Activated naive CD4-positive, alpha-beta T cell treated with anti-CD3 and anti-CD28 coated beads for 36 hours (primary cell): Measurements from ENCODE around the gene POU4F1. TPM values are rescaled to one million over a fixed set of nuclear protein-coding genes. Genes with fewer than 3 reads are reported as not detected.

Experiments
- CTCF ChIA-PET: fragments of 350-600 bp; sonication (Branson Sonifier 250); formaldehyde crosslinking; loops from one replicate; lab custom pipeline; 2021; ENCODE audit warnings: antibody characterized with exemption; lab: Charles Lee
- DNase-seq: peaks from one replicate; pipeline ENCODE4 v3.0.0-alpha.2; 2020
- H3K27ac Mint-ChIP-seq: one replicate; pipeline ENCODE4 v1.8.0; 2021; ENCODE audit warnings: mild to moderate bottlenecking, mixed read lengths
- H3K27me3 Mint-ChIP-seq: one replicate; pipeline ENCODE4 v1.8.0; 2021; ENCODE audit warnings: low read depth, mixed read lengths
- H3K36me3 Mint-ChIP-seq: one replicate; pipeline ENCODE4 v1.8.0; 2021; ENCODE audit warnings: low read depth, mixed read lengths
- H3K4me1 Mint-ChIP-seq: one replicate; pipeline ENCODE4 v1.8.0; 2021; ENCODE audit warnings: low read depth, mixed read lengths
- H3K4me3 Mint-ChIP-seq: one replicate; pipeline ENCODE4 v1.8.0; 2021; ENCODE audit warnings: mild to moderate bottlenecking, moderate library complexity, mixed read lengths
- H3K9me3 Mint-ChIP-seq: one replicate; pipeline ENCODE4 v1.8.0; 2021; ENCODE audit warnings: mixed read lengths
- intact Hi-C: fragments of 100-400 bp; cut with micrococcal nuclease; formaldehyde crosslinking; loops from one replicate; pipeline ENCODE4 v1.15.1; 2023
- total RNA-seq, 2 experiments: library from RNA; stranded (reverse); gene quantifications; one replicate each; pipeline ENCODE4 v1.2.3, GENCODE V29; 2021

Gene POU4F1
- total RNA-seq, 2 experiments from 2014 or later, result 0.07 TPM; not detected in 1

GRCh38 chr13:78604782-78605611 lies 1.6 kb upstream of the POU4F1 start:
- intact Hi-C loops, result loop anchor here (1.0 to 10.0 kb wide), 5 partner anchors 10 to 1740 kb away; partner anchors contain the start of genes FBXL3 and SPRY2
- H3K4me3 Mint-ChIP-seq, result no peak overlapping the region
- no peak for DNase-seq
- CTCF ChIA-PET, result interaction anchor here (0.7 to 1.0 kb wide), 3 partner anchors 10 to 471 kb away, joined by 3 to 4 read pairs (median 4); no protein-coding TSS in a partner anchor
- H3K27ac Mint-ChIP-seq, result no peak overlapping the region
- H3K27me3 Mint-ChIP-seq, result peaks cover 82% of the 10 kb centered on the region
- no peaks in the 10 kb centered on the region for H3K36me3 Mint-ChIP-seq
- H3K4me1 Mint-ChIP-seq, result peaks cover 43% of the 10 kb centered on the region
- H3K9me3 Mint-ChIP-seq, result no peaks in the 10 kb centered on the region

DNA sequence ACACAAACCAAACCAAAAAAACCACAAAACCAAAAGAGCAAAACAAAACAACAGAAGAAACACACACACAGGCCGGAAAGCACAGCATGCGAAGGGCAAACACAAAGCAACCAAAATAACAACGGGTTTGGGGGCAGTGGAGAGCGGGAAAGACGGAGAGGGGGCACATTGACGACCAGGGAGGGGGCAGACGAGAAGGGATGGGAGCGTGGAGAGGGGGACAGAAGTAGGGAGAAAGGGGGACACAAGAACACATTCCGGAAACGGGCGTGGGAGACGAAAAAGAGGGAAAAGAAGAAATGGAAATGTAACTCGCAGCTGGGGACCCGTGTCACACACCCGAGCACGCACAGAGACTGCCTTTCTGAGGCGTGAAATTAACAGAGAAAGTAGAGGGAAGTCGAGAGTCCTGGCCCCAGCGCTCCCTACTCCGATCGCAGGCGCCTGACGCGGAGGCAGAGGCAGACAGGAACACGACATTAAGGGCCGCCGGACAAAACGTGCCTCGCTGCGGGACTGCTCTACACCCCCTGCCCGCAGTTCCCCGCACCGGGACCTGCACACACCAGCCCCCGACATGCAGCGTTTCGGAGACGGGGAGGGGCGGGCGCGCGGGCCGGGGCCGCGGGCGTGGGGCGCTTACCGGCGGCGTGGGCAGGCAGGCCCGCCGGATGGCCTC lies 652 bp downstream of the POU4F1 start:
- Mint-ChIP-seq H3K4me3 (peak overlapping the region; percentile 72), H3K27ac (no peak overlapping the region), H3K36me3 (peaks cover 3% of the 10 kb centered on the region), H3K9me3 (no peaks in the 10 kb centered on the region), H3K27me3 (peaks cover 77% of the 10 kb centered on the region), H3K4me1 (peaks cover 36% of the 10 kb centered on the region)
- CTCF ChIA-PET, result no interaction called here
- intact Hi-C loops, result loop anchor here (1.0 to 10.0 kb wide), 5 partner anchors 57 to 1742 kb away; partner anchors contain the start of genes FBXL3, OBI1 and SPRY2
- no peak for DNase-seq

DNA sequence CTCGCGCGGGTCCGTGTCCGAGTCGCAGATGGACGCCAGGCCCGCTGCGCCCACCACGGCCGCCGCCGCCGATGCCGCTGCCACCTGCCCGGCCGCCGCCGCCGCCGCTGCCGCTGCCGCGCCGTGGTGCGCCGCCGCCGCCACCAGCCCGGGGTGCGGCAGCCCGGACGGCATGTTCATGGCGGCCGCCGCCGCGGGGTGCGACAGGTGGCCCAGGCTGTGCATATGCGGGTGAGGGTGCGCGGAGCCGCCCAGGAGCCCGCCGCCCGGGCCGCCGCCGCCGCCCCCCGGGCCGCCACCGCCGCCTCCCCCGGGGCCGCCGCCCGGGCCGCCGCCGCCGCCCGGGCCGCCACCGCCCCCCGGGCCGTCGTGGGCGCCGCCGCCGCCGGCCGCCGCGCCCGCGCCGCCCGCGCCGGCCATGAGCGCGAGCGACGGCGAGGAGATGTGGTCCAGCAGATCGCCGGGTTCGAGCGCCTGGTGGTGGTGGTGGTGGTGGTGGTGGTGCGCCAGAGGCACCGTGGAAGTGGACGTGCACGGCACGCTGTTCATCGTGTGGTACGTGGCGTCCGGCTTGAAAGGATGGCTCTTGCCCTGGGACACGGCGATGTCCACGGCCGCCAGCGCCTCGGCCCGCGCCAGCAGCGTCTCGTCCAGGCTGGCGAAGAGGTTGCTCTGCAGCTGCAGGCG lies 1.3 kb downstream of the POU4F1 start:
- intact Hi-C loops, result loop anchor here (5.0 to 10.0 kb wide), 4 partner anchors 785 to 1743 kb away; partner anchors contain the start of genes FBXL3 and SPRY2
- peak overlapping the region; percentile 72 for H3K4me3 Mint-ChIP-seq

DNA sequence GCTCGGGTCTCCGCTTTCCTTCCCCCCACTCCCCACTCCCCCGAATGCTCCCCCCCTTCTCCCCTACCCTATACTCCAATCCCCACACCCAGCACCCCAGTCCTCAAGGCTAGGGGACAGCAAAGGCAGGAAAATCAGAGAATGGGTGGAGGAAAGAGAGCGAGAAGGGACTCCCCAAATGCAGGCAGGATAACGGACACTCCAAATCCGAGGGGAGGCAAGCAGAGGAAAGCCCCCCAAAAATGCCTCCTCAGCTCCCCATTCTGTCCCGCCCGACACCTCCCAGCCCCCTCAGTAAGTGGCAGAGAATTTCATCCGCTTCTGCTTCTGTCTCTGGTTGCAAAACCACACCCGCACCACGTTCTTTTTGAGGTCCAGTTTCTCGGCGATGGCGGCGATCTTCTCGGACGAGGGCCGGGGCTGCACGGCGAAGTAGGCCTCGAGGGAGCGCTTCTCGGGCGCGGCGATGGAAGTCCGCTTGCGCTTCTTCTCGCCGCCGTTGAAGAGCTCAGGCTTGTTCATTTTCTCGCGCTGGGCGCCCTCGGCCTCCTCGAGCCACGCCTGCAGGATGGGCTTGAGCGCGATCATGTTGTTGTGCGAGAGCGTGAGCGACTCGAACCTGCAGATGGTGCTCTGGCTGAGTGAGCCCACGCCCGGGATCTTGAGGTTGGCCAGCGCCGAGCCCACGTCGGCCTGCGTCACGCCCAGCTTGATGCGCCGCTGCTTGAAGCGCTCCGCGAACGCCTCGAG lies 2.1 kb downstream of the POU4F1 start:
- Mint-ChIP-seq H3K9me3 (peaks cover 2% of the 10 kb centered on the region), H3K27me3 (peaks cover 76% of the 10 kb centered on the region), H3K4me1 (peaks cover 28% of the 10 kb centered on the region), H3K36me3 (peaks cover 3% of the 10 kb centered on the region), H3K27ac (no peak overlapping the region), H3K4me3 (peak overlapping the region; percentile 47)
- intact Hi-C loops, result loop anchor here (5.0 to 10.0 kb wide), 4 partner anchors 786 to 1744 kb away; partner anchors contain the start of genes FBXL3 and SPRY2
- CTCF ChIA-PET, result no interaction called here
- no peak for DNase-seq

More for the DNA sequence above, 1.3 kb downstream of the POU4F1 start:
- no peak for DNase-seq
- peaks cover 3% of the 10 kb centered on the region for H3K36me3 Mint-ChIP-seq
- H3K9me3 Mint-ChIP-seq, result peaks cover 2% of the 10 kb centered on the region
- peaks cover 77% of the 10 kb centered on the region for H3K27me3 Mint-ChIP-seq
- CTCF ChIA-PET, result no interaction called here
- H3K4me1 Mint-ChIP-seq, result peaks cover 32% of the 10 kb centered on the region
- H3K27ac Mint-ChIP-seq, result no peak overlapping the region

DNA sequence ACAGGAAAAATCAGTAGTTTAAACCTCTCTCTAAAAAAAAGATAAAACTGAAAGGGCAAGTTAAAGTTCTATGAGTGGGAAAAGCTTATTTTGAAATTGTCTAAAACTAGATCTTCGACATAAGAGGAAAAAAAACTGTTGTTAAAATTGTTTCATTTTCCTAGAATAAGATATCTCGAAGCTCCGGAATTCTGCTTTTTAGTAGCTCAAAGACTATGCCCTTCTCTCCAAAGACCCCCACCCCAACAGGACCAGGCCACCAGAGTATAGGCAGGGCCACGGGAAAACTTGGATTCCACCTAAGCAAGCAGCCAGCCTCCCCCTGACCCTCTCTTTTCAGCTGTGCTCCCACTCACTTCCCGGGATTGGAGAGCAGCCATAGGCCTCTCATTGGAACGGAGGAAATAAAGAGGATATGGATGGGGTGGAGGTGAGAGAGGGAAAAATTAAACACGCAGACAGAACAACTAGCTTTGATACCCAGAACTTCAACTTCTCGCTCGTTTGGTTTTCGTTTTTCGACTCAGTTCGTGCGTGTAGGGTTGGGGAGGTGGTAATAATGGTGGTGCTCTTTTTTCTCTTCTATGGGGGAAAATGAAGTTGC lies 3.0 kb downstream of the POU4F1 start:
- no peak for DNase-seq
- intact Hi-C loops, result loop anchor here (5.0 to 10.0 kb wide), 4 partner anchors 787 to 1744 kb away; partner anchors contain the start of genes FBXL3 and SPRY2
- Mint-ChIP-seq H3K27me3 (peaks cover 74% of the 10 kb centered on the region), H3K27ac (no peak overlapping the region), H3K9me3 (peaks cover 2% of the 10 kb centered on the region), H3K4me3 (no peak overlapping the region), H3K36me3 (peaks cover 3% of the 10 kb centered on the region), H3K4me1 (peaks cover 28% of the 10 kb centered on the region)
- CTCF ChIA-PET, result interaction anchor here (0.5 kb wide), 1 partner anchor 819 kb away, joined by 3 read pairs; no protein-coding TSS in a partner anchor

- intact Hi-C loops, result loop anchor here (5.0 to 10.0 kb wide), 5 partner anchors 465 to 1745 kb away; partner anchors contain the start of genes FBXL3 and SPRY2
- H3K9me3 Mint-ChIP-seq, result peaks cover 2% of the 10 kb centered on the region
- no peak overlapping the region for H3K27ac Mint-ChIP-seq
- peaks cover 3% of the 10 kb centered on the region for H3K36me3 Mint-ChIP-seq
- no peak overlapping the region for H3K4me3 Mint-ChIP-seq
- CTCF ChIA-PET, result interaction anchor here (0.5 kb wide), 1 partner anchor 818 kb away, joined by 3 read pairs; no protein-coding TSS in a partner anchor
- no peak for DNase-seq
- peaks cover 26% of the 10 kb centered on the region for H3K4me1 Mint-ChIP-seq
- peaks cover 73% of the 10 kb centered on the region for H3K27me3 Mint-ChIP-seq
Observed at GRCh38 chr13:78599645-78600279, 3.6 kb downstream of the POU4F1 start.

DNA sequence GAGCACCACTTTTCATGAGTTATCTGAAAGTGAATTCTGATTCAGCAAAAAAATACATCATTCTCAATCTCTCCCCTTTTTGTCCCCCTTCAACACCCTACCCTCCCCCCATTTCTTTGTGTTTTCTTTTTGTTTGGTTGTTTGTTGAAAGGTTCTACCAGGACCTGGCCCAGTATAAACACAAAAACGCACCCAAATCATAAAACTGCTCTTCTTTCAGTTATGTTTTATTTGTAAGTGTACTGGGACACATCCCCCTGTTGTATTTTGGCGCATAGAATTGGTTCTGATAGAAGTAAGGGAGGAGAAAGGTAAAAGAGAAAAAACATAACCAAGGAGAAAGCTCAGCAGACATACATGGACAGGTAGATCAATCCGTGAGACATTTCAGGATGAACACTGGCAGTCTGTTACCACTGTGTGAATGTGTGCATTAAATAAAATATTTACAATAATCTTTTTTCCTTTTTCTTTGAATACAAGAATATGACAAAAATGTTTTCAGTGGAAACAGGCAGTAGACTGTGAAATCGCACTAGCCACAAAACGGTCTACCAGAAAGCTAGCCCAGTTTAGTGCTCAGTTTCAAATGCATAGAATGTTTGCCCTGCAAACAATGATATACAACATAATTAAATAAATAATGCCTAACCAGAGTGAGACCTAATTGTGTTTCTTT lies 4.2 kb downstream of the POU4F1 start:
- CTCF ChIA-PET, result interaction anchor here (0.6 kb wide), 1 partner anchor 1006 kb away, joined by 4 read pairs; no protein-coding TSS in a partner anchor
- Mint-ChIP-seq H3K4me1 (peaks cover 23% of the 10 kb centered on the region), H3K4me3 (no peak overlapping the region), H3K9me3 (peaks cover 2% of the 10 kb centered on the region), H3K27ac (no peak overlapping the region), H3K36me3 (peaks cover 3% of the 10 kb centered on the region), H3K27me3 (peaks cover 75% of the 10 kb centered on the region)
- no peak for DNase-seq
- intact Hi-C loops, result loop anchor here (10.0 kb wide), 1 partner anchor 464 kb away; no protein-coding TSS in a partner anchor

GRCh38 chr13:78598116-78598781 lies 5.1 kb downstream of the POU4F1 start:
- H3K4me3 Mint-ChIP-seq, result no peak overlapping the region
- peaks cover 74% of the 10 kb centered on the region for H3K27me3 Mint-ChIP-seq
- peaks cover 21% of the 10 kb centered on the region for H3K4me1 Mint-ChIP-seq
- CTCF ChIA-PET, result no interaction called here
- H3K36me3 Mint-ChIP-seq, result peaks cover 3% of the 10 kb centered on the region
- intact Hi-C loops, result loop anchor here (10.0 kb wide), 1 partner anchor 463 kb away; no protein-coding TSS in a partner anchor
- H3K9me3 Mint-ChIP-seq, result peaks cover 2% of the 10 kb centered on the region
- H3K27ac Mint-ChIP-seq, result no peak overlapping the region
- no peak for DNase-seq

DNA sequence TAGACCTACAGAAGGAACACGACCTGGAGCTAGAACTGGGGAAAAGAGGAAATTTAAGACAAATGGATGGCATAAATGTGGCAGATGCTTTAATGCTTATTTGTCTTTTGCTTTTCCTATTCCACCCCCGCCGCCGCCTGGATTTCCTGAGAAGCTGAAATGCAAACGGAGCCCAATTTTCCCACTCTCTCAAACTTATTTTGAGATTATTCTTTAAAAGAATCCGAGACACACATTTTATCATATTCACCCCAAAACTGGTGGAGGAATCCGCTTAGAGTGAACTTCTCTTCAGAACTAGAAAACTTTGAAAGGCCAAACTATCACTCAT lies 5.8 kb downstream of the POU4F1 start:
- peaks cover 77% of the 10 kb centered on the region for H3K27me3 Mint-ChIP-seq
- intact Hi-C loops, result loop anchor here (10.0 kb wide), 1 partner anchor 463 kb away; no protein-coding TSS in a partner anchor
- CTCF ChIA-PET, result interaction anchor here (0.8 kb wide), 1 partner anchor 460 kb away, joined by 4 read pairs; no protein-coding TSS in a partner anchor
- DNase-seq, result no peak
- no peak overlapping the region for H3K27ac Mint-ChIP-seq
- H3K4me1 Mint-ChIP-seq, result peaks cover 18% of the 10 kb centered on the region
- peaks cover 2% of the 10 kb centered on the region for H3K9me3 Mint-ChIP-seq
- H3K4me3 Mint-ChIP-seq, result no peak overlapping the region
- peaks cover 3% of the 10 kb centered on the region for H3K36me3 Mint-ChIP-seq
